H1 (cell line): ENCODE data around the gene KIAA1671. TPM values are rescaled to one million over a fixed set of nuclear protein-coding genes. Genes with fewer than 3 reads are reported as not detected.

ENCODE experiments used
- GABPA ChIP-seq: IDR thresholded peaks from 2 replicates; pipeline ENCODE4 v1.6.1; 2011; ENCODE audit warnings: mild to moderate bottlenecking, low read length, moderate library complexity, borderline replicate concordance; ENCODE audit not compliant: insufficient read depth
- POLR2A ChIP-seq, 2 experiments: IDR thresholded peaks; 1 replicate in 1 of 2; 2 replicates in 1 of 2; pipeline ENCODE4 v1.6.1; 2011; ENCODE audit warnings: low read depth in 2 of 2, low read length in 2 of 2, mild to moderate bottlenecking in 2 of 2; ENCODE audit errors: control extremely low read depth in 1 of 2
- polyA plus RNA-seq, 7 experiments: library from polyadenylated mRNA; depleted of rRNA in 3 of 7; stranded (reverse) in 5 of 7; unstranded in 2 of 7; fragments of >200 nt in 5 of 7; fragments of 200-250 nt in 2 of 7; gene quantifications; 1 replicate in 5 of 7; 2 replicates in 1 of 7; 4 replicates in 1 of 7; pipeline versions ENCODE4 v1.2.1 to v1.2.3, GENCODE V29; 2011 to 2013; ENCODE audit warnings: missing spikeins in 2 of 7, mixed read lengths in 2 of 7
- total RNA-seq: library from RNA; stranded (reverse); fragmentation: NEBNext Ultra II Directional; extraction: Animal tissue kit (Norgen Biotek cat#: 25700); gene quantifications from 2 replicates; pipeline ENCODE4 v1.2.1, GENCODE V29; 2021

Gene KIAA1671
- total and polyA plus RNA-seq, 2 of the 8 experiments (the other 6 are each of a cell fraction or from before 2014, with no cell fraction given), result 6.4 to 23.9 TPM

DNA sequence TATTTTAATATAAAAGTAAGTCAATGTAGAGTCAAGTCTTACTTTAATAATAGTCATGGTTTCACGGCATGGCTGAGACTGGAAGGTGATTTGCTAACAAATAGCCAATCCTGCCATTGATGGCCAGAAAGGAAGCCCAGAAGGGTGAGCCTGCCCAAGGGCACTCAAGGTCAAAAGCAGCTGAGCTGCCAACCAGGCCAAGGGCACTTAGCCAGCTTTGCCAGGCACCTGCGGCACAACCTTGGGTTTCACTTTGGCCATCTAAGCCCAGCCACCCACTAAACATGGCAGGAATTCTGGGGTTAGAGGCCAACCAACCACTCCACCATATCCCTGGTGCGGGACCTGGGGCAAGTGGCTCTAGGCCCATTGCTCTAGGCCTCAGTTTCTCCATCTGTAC lies 10.2 kb upstream of the KIAA1671 start (continued):
- TF ChIP-seq GABPA (no peak), POLR2A (IDR thresholded peaks at IDR 0.05; ENCODE audit: control extremely low read depth in 1 of 2, low read depth in 2 of 2, low read length in 2 of 2) (no peak)
